Right ventricle myocardium superior (tissue), 1 donor: ENCODE results near the gene CFTR. TPM values are rescaled to one million over a fixed set of nuclear protein-coding genes. Genes with fewer than 3 reads are reported as not detected.

ENCODE experiments used
- ATAC-seq: fragments of 200-7000 bp; cut with Tn5 transposase; one replicate; pipeline ENCODE4 v1.9.1; 2020; ENCODE audit warnings: mild to moderate bottlenecking; ENCODE audit not compliant: poor library complexity
- DNase-seq: peaks from one replicate; pipeline ENCODE4 v3.0.0-alpha.2; 2020
- intact Hi-C: fragments of 100-400 bp; cut with DNase I; formaldehyde crosslinking; loops from one replicate; pipeline ENCODE4 v1.11.2; 2022
- total RNA-seq: library from RNA; stranded (reverse); fragmentation: NEBNext Ultra II Directional; extraction: Animal tissue kit (Norgen Biotek cat#: 25700); gene quantifications from one replicate; pipeline ENCODE4 v1.2.1, GENCODE V29; 2021
- donor health status: DM: no; HTN: yes; CAD: no; lungs with severe emphysema.

CFTR gene
- total RNA-seq, 1 donor from 2014 or later: 0.86 TPM

- intact Hi-C loops: no loop called here
- DNase-seq (no peak), ATAC-seq (no peak)
Observed at GRCh38 chr7:117669818-117670217, 190.0 kb downstream of the CFTR start.

- ATAC-seq: no peak
- no peak for DNase-seq
- intact Hi-C loops: no loop called here
Observed at GRCh38 chr7:117672453-117672852, 192.6 kb downstream of the CFTR start.

DNA sequence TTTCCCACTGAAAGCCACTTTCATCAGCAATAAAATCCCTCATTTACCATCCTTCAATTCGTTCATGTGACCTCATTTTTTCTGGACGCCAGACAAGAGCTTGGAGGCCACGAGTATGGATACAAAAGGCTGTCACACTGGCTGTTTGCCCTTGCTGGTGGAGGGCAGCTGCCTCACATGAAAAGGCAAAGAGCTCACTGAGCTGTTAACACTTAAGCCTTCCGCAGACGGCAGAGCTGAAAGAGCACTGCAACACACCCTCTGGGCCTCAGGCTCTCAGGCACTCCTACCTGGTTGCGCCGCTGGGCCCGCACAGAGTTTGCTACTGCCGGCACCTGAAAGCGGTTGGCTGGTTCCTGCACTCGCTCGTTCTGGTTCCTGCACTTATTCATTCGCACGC lies 193.5 kb downstream of the CFTR start:
- intact Hi-C loops: no loop called here
- DNase-seq (peak; percentile 46), ATAC-seq (peak; percentile 84)

DNA sequence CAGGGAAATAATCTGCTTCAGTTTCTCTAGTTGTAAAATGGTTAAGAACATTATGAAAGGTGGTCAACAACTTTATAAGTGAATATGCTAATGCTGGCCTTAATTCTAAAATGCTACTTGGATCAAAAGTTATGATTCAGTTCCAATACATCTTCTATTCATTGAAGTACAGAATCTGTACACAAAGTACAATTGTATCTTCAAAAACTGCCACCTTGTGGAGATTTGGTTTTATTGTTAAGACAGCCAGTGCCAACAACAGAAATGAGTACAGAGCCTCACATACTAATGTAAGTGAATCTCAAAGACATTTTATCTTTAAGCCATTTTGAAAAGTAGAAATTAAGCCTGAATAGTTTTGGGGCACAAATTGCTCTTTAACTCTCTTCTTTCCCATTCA lies 194.0 kb downstream of the CFTR start:
- intact Hi-C loops: no loop called here
- ATAC-seq (peak; percentile 81), DNase-seq (no peak)

DNA sequence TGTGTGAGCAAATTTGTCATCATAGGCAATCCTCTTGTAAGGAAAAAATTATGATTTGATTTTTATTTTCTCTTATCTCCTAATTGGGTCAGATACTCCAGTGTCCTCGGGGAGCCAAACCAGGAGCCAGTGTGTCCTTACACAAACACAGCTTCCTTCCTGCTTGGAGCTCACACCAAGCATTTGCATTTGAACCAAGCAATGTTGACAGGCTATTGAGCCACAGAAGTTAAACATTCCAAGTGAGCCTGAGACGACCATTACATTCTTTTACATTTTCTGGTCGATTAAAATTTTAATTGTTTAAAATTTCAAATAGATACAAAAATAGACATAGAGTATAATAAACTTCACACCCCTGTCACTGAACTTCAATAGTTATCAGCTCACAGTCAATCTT lies 194.8 kb downstream of the CFTR start:
- intact Hi-C loops: no loop called here
- no peak for ATAC-seq

DNA sequence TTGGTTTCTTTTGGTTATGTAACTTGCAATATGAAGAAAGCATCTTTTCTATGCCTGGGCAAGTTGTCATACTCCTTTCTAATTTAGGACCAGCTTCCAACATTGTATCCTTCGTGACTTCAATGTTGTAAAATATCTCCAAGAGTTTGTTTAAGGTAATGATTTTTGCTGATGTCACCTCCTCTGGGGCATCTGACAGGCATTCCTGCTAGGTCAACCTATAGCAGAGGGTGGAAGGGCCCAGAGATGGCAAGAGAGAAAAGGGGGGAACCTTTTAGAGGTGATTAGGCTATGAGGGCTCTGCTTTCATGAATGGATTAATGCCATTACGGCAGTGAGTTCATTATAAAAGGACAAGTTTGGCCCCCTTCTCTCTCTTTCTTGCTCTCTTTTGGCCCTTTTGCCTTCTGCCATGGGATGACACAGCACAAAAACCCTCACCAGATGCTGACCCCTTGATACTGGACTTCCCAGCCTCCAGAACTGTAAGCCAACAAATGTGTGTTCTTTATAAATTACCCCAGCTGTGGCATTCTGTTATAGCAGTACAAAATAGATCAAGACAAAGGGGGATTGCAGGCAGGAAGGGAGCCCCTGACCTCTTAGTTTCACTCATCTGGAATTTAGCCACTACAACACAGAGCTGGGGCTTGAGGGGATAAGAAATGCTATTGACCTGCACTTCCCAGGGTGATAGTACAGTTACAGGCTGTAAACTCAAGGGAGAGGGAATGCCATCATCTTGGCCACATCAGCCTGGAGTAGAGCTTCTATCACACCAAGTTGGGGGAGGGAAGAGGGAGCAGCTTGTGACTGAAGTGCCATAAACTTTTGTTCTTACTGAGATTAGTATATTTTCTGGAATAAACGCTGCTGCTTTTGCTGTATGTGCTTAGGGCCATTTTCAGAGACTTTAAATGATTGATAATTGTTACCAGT lies 195.9 kb downstream of the CFTR start:
- ATAC-seq (no peak), DNase-seq (no peak)
- intact Hi-C loops: no loop called here

More for the DNA sequence above, 194.8 kb downstream of the CFTR start:
- DNase-seq: no peak

GRCh38 chr7:117679120-117679519 lies 199.3 kb downstream of the CFTR start:
- intact Hi-C loops: no loop called here
- DNase-seq (no peak), ATAC-seq (no peak)

GRCh38 chr7:117682681-117683385 lies 203.0 kb downstream of the CFTR start:
- ATAC-seq: no peak
- intact Hi-C loops: no loop called here
- DNase-seq: no peak

- no peak for DNase-seq
- no peak for ATAC-seq
- intact Hi-C loops: no loop called here
Observed at GRCh38 chr7:117683430-117684175, 203.8 kb downstream of the CFTR start.

DNA sequence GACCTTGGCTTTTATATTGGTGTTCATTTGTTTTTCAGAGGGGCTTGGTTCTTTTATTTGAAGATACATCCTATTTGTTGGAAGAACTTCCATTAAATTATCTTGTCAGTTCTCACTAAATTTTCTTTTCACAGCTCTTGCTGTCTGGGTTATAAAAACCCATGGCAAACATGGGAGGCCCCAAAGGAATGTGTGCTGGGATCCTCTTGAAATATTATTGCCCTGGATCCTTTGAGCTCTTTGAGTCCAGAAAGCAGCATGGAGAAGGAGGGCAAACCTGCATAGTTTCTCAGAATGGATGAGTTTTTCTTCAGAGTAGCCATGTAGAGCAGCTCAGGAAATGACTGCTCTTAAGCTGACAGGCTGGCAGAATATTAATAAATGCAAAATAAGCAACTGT lies 206.0 kb downstream of the CFTR start:
- ATAC-seq: no peak
- DNase-seq: no peak
- intact Hi-C loops: no loop called here

DNA sequence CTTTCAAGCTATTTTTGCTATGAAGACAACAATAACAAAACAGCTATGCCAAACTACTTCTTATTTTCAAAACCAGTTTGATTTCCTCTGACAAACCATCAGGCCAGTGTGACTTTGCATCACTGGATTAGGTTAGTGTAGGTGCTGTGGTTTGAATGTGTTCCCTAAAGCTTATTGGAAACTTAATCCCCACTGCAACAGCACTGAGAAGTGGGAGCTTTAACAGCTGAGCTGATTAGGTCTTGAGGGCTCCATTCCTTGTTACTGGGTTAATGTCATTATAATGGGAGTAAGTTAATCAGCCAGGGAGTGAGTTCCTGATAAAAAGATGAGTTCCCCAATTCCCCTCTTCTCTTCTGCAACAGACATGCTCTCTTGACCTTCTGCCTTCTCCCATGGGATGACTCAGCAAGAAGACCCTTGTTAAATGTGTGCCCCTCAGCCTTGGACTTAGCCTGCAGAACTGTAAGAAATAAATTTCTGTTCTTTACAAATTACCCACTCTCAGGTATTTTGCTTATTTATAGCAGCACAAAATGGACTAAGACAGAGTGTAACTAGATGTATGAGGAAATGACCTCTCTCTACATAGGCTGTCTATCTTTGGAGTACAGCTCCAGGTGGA lies 206.6 kb downstream of the CFTR start:
- ATAC-seq: no peak
- intact Hi-C loops: no loop called here

DNA sequence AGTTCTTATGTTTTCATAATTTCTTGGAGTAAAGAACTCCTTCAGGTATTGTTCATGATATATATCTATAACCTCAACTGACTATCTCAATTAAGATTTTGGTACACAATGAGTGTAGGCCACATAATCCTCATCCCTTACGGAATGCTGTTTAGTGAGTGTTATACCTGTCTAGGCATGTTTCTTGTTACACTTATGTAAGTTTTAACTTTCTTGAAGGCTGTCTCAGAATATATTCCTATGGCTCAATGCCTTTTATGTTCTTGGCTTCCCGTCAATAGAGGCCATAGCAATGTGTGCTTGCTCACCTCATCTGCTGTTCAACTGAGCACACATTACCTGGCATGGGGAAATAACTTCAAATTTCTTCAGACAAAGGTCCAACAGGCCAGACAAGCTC lies 208.3 kb downstream of the CFTR start:
- intact Hi-C loops: no loop called here
- no peak for ATAC-seq
- DNase-seq: no peak

More for the DNA sequence above, 206.6 kb downstream of the CFTR start:
- no peak for DNase-seq

DNA sequence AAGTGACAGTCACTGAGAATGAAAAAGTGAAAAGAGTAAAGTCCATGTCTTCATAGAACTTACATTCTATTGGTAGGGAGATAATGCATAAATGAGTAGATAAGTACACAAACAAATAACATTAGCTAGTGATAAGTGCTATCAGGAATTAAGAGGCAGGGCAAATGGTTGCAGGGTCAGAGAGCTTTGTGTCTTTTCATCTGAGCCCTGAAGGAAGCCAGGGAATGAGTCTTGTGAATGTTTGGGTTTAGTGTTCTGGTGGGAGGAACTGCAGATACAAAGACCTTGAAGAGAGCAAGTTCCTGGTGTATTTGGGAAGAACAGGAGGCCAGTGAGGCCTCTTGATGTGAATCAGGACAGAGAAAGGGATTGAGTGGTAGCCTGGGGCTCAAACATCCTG lies 209.6 kb downstream of the CFTR start:
- no peak for ATAC-seq
- intact Hi-C loops: no loop called here
- no peak for DNase-seq

GRCh38 chr7:117690147-117690546 lies 210.3 kb downstream of the CFTR start:
- no peak for ATAC-seq

DNA sequence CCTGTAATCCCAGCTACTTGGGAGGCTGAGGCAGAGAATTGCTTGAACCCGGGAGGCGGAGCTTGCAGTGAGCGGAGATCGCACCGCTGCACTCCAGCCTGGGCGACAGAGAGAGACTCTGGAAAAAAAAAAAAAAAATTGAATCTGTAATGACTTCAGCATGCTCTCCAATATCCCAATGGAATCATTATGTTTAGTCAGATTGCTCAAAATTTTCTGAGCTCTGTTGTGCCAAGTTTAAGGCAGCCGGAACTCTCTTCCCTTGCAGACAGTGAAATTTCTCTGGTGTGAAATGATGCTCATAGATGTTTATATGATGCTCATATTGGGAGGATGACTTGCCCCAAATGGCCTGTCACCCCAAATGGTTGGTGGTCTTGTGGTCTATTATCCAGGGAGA lies 212.5 kb downstream of the CFTR start:
- intact Hi-C loops: no loop called here
- no peak for ATAC-seq
- no peak for DNase-seq

More at GRCh38 chr7:117690147-117690546, 210.3 kb downstream of the CFTR start:
- intact Hi-C loops: no loop called here
- DNase-seq: no peak

DNA sequence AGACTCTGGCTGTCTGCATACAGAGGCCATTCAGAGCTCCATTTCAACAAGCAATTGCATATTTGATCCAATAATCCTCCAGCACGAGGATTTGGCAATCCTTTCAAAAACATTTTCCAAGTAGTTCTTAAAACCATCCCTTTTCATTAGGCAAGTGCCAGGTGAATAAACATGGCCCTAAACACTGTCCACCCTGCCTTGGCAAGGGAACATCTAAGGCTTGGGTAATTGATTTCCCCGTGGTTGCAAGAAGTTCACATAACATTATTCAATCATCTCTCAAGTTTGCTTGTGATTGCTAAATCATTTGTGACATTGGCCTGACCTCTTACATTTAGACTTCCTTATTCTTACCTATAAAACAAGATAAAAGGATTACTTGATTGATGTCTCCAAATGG lies 218.2 kb downstream of the CFTR start:
- no peak for DNase-seq
- ATAC-seq: no peak
- intact Hi-C loops: no loop called here

GRCh38 chr7:117704063-117704462 lies 224.2 kb downstream of the CFTR start:
- no peak for DNase-seq
- ATAC-seq: no peak
- intact Hi-C loops: no loop called here

DNA sequence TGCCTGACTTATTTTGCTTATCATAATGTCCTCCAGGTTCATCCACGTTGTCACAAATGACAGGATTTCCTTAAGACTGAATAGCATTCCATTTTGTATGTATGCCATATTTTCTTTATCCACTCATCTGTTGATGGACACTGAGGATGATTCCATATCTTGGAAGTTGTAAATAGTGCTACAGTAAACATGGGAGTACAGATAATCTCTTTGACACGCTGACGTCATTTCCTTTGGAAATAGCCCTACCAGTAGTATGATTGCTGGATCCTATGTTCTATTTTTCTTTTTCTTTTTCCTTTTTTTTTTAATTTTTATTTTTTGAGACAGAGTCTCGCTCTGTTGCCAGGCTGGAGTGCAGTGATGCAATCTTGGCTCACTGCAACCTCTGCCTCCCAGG lies 225.8 kb downstream of the CFTR start:
- ATAC-seq: no peak
- intact Hi-C loops: no loop called here

GRCh38 chr7:117706210-117706609 lies 226.4 kb downstream of the CFTR start:
- ATAC-seq: no peak
- no peak for DNase-seq
- intact Hi-C loops: no loop called here

More for the DNA sequence above, 225.8 kb downstream of the CFTR start:
- DNase-seq: no peak
